C4-2B (cell line): ENCODE results near the gene NTRK2.

Experiments used
- ZFX ChIP-seq: fragments of 450-650 bp; IDR thresholded peaks from 2 replicates; pipeline ENCODE4 v1.6.1; 2017
- TF ChIP-seq, protein P1 (sequence below): fragments of 450-650 bp; conservative IDR thresholded peaks from 2 replicates; pipeline ENCODE4 v1.5.1; 2017; ENCODE audit warnings: mild to moderate bottlenecking

DNA sequence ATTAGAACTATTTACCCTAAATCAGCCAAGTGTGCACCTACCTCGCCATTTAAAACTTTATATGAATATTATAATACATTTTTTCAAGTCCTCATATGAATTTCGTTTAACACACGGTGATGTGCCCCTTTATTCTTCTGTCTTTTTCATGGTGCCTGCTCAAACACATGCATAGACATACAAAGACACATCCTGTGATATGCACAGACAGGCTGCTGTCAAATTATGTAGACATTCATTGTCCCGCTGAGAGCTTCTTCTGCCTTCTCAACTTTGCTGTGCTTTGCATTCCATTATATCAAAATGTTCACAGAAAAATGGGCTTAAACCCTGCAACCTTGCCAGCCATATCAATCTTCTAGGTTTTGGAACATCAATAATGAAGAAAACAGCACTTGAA is 193.8 kb downstream of the NTRK2 start:
- no peak for TF ChIP-seq ZFX
- TF ChIP-seq, protein P1, sequence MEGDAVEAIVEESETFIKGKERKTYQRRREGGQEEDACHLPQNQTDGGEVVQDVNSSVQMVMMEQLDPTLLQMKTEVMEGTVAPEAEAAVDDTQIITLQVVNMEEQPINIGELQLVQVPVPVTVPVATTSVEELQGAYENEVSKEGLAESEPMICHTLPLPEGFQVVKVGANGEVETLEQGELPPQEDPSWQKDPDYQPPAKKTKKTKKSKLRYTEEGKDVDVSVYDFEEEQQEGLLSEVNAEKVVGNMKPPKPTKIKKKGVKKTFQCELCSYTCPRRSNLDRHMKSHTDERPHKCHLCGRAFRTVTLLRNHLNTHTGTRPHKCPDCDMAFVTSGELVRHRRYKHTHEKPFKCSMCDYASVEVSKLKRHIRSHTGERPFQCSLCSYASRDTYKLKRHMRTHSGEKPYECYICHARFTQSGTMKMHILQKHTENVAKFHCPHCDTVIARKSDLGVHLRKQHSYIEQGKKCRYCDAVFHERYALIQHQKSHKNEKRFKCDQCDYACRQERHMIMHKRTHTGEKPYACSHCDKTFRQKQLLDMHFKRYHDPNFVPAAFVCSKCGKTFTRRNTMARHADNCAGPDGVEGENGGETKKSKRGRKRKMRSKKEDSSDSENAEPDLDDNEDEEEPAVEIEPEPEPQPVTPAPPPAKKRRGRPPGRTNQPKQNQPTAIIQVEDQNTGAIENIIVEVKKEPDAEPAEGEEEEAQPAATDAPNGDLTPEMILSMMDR = no peak
